ENCODE results near the gene INF2. TPM values are rescaled to one million over a fixed set of nuclear protein-coding genes. Genes with fewer than 3 reads are reported as not detected.

Gene INF2
- total and polyA plus RNA-seq, 2 donors (not counting 3 experiments of a cell fraction or from before 2014, with no cell fraction given): 55.3 to 124 TPM

GRCh38 chr14:104766863-104767633, 77.6 kb downstream of the INF2 start:
- POLR2A ChIA-PET: no interaction called here
- no peak for DNase-seq (ENCODE audit: low read depth, low spot score)
- no peaks in the 10 kb centered on the region for H3K27me3 ChIP-seq (ENCODE audit: control insufficient read depth in 2 of 2, insufficient read depth in 2 of 2, low read length in 2 of 2)
- no peaks in the 10 kb centered on the region for H3K9me1 ChIP-seq (replicated peaks; ENCODE audit: control insufficient read depth, extremely low read depth, insufficient read depth, low read length)
- CTCF ChIA-PET: interaction anchor here (1.0 to 2.0 kb wide), 3 partner anchors 14 to 59 kb away, joined by 6 to 8 read pairs (median 7); partner anchors contain the start of gene SIVA1
- H3K27ac ChIP-seq (ENCODE audit: insufficient read depth, low read depth, low read length): no peak overlapping the region
- dilution Hi-C loops (cut with MboI; ENCODE audit: extremely low pct_ligation_motif_present, low sequenced_read_pairs): no loop called here
- H2AFZ ChIP-seq (ENCODE audit: low read depth, low read length): no peak overlapping the region
- intact Hi-C loops (cut with micrococcal nuclease): loop anchor here (10.0 kb wide), 1 partner anchor 208 kb away; the partner anchor contains the start of gene AHNAK2
- TF ChIP-seq MAX (IDR thresholded peaks at IDR 0.05; ENCODE audit: insufficient read depth, insufficient read length): no peak
- TF ChIP-seq GATA2 (IDR thresholded peaks at IDR 0.05; ENCODE audit: insufficient read depth, insufficient read length, low read depth, low read length): no peak
- TF ChIP-seq POLR2A (IDR thresholded peaks at IDR 0.05; ENCODE audit: low read depth, low read length): no peak
- TF ChIP-seq FOS (IDR thresholded peaks at IDR 0.05; ENCODE audit: borderline replicate concordance, insufficient read depth, low read length): no peak
- no peak for TF ChIP-seq POLR2AphosphoS5 (IDR thresholded peaks at IDR 0.05; ENCODE audit: insufficient read depth, low read depth, low read length)
- no peak for TF ChIP-seq MYC (IDR thresholded peaks at IDR 0.05; ENCODE audit: low read depth, low read length)
- no peak for TF ChIP-seq JUN (IDR thresholded peaks at IDR 0.05; ENCODE audit: borderline replicate concordance, insufficient read depth, insufficient read length, low read depth)
- no peak for TF ChIP-seq CTCF (IDR thresholded peaks at IDR 0.05; ENCODE audit: extremely low read depth in 1 of 2, insufficient read depth in 1 of 2, low read depth in 1 of 2, low read length in 2 of 2)
- no peak for TF ChIP-seq EZH2 (IDR thresholded peaks at IDR 0.05; ENCODE audit: borderline replicate concordance, low read depth, low read length, severe bottlenecking)
- no peaks in the 10 kb centered on the region for H3K79me2 ChIP-seq (ENCODE audit: control insufficient read depth, insufficient read depth, low read length)
- no peak overlapping the region for H3K9ac ChIP-seq (replicated peaks; ENCODE audit: extremely low read depth, insufficient read depth, low read length)
- H4K20me1 ChIP-seq (replicated peaks; ENCODE audit: control insufficient read depth, extremely low read depth, insufficient read depth, low read length): no peaks in the 10 kb centered on the region
- FAIRE-seq: no peak
- H3K4me2 ChIP-seq (ENCODE audit: insufficient read depth, low read length): no peak overlapping the region
- BruUV-seq (replicated peaks): no TSS peak
- peaks cover 0 to 14% of the 10 kb centered on the region in 2 experiments for H3K36me3 ChIP-seq (ENCODE audit: control insufficient read depth in 2 of 2, extremely low read depth in 1 of 2, insufficient read depth in 2 of 2, low read length in 2 of 2)
- H3K4me3 ChIP-seq (replicated peaks in 1 of 3; ENCODE audit: insufficient read depth in 1 of 3, low read depth in 1 of 3, low read length in 3 of 3): no peak overlapping the region
- no peaks in the 10 kb centered on the region for H3K4me1 ChIP-seq (ENCODE audit: control insufficient read depth, extremely low read depth, insufficient read depth, low read length)
- no peaks in the 10 kb centered on the region for H3K9me3 ChIP-seq (replicated peaks; ENCODE audit: control insufficient read depth, insufficient read depth, low read length)

Measured in endothelial cell of umbilical vein (primary cell).